GM12864 (cell line): ENCODE data around the gene CLRN3.

Experiments used
- DNase-seq: peaks from one replicate; pipeline ENCODE4 v3.0.0-alpha.2; 2011; ENCODE audit warnings: low read depth
- H3K4me3 ChIP-seq: 2 replicates; pipeline ENCODE4 v1.5.1; 2011; ENCODE audit warnings: mild to moderate bottlenecking, low read depth, low read length, control low read depth
- CTCF ChIP-seq: IDR thresholded peaks from 2 replicates; pipeline ENCODE4 v1.5.1; 2011; ENCODE audit warnings: low read depth, mild to moderate bottlenecking, moderate library complexity, low read length, control low read depth, inconsistent platforms; ENCODE audit errors: missing control alignments

Gene CLRN3

GRCh38 chr10:127923646-127924045 is 30.9 kb upstream of the CLRN3 start:
- no peak for DNase-seq
- H3K4me3 ChIP-seq, result no peak overlapping the region
- TF ChIP-seq CTCF, result no peak

GRCh38 chr10:127922675-127923366 is 30.1 kb upstream of the CLRN3 start:
- TF ChIP-seq CTCF, result no peak
- no peak overlapping the region for H3K4me3 ChIP-seq
- DNase-seq, result no peak

GRCh38 chr10:127922206-127922605 is 29.5 kb upstream of the CLRN3 start:
- DNase-seq, result no peak
- H3K4me3 ChIP-seq, result no peak overlapping the region
- TF ChIP-seq CTCF, result no peak

DNA sequence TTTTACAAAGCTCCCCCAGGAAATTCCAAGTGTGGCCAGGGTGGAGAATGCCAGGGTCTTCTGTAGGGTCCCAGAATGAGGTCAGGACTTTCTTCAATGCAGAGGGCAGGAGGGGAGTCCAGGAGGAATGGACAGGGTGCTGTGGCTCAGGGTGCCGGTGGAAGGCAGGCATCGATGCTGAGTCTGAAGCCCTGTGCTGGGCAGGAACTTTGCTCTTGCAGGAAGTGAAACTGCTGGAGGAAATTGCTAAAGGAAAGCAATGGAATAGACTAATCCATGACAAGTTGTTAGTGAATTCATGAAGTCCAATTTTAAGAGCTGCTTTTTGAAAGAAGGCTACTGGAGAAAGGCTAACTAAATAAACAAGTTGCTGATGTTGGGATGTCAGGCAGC is 29.0 kb upstream of the CLRN3 start:
- no peak for TF ChIP-seq CTCF

DNA sequence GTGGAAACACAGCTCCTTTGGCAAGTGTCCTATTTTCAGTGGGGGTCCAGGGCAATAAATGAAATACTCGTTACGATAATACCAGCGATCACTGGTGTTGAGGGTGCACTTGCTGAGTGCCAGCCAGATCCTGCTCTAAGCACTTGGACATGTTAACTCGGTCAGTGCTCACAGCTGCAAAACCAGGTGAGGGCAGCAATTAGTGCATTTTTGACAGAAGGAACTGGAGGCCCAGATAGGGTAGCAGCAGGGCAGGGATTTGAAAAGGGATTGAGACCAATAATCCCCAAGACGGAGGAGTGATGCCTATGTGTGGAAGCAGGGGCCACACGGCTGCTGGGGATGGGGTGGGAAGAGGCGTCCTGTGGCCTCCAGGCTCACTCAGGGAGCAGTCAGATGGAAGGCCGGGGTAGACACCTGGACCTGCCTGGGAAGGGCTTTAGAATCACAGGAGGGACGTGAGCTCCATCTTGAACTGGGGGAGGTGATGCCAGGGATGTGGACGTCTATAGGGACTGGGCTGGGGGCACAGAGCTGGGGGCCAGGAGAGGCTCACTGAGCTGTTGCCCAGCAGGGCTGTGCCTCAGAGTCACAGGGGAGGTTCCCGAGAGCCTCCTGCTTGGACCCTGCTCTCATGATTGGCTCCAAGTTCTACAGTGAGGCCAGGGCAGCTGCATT is 28.5 kb upstream of the CLRN3 start:
- no peak for TF ChIP-seq CTCF
- no peak overlapping the region for H3K4me3 ChIP-seq
- no peak for DNase-seq

More for the DNA sequence above, 29.0 kb upstream of the CLRN3 start:
- DNase-seq, result no peak
- no peak overlapping the region for H3K4me3 ChIP-seq

DNA sequence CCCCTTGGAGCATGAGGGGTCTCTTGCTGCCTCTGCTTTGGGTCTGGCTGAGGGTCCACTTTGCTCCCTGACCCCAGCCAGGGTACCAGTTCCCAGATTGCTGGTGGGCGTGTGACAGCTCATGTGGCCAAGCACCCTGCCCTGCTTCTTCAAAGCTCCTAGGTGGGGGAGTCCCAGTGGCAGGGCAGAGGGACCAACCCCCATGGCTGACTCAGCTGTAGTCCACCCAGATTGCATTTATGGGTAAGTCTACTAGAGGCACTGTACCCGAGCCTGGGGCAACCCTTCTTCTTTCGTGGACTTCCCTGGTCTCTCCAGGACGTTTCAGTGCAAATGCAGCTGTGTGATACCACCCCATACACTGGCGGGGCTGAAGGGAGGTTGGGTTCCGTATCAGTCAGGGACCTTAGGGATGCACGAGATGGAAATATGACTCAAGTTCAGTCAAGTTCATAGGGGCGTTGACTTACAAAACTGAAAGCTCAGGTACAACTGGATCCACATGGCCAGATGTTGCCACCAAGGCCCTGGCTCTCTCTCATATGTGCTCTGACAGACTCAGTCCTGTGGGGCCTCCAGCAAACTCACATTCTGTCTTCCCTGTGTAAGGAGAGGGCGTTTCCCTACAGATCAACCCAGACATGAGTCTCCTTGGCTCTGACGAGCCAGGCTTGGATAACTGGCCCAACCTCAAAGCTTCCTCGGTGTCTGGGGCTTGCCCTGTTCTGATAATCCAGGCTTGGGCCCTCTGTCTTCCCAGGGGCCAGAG is 27.7 kb upstream of the CLRN3 start:
- no peak overlapping the region for H3K4me3 ChIP-seq
- no peak for DNase-seq
- no peak for TF ChIP-seq CTCF
